Activated CD4-positive, alpha-beta T cell treated with anti-CD3 and anti-CD28 coated beads for 36 hours (primary cell): Measurements from ENCODE around the gene PTGS2. TPM values are rescaled to one million over a fixed set of nuclear protein-coding genes. Genes with fewer than 3 reads are reported as not detected.

ENCODE experiments used
- ATAC-seq: fragments of 200-7000 bp; cut with Tn5 transposase; one replicate; pipeline ENCODE4 v1.10.0; 2021; ENCODE audit warnings: mild to moderate bottlenecking, moderate library complexity
- CTCF ChIA-PET: fragments of 350-600 bp; sonication (Branson Sonifier 250); formaldehyde crosslinking; loops from one replicate; lab custom pipeline; 2021; ENCODE audit warnings: antibody characterized with exemption; lab: Charles Lee
- POLR2A ChIA-PET: fragments of 350-600 bp; sonication (Branson Sonifier 250); formaldehyde crosslinking; loops from one replicate; lab custom pipeline; 2021; ENCODE audit warnings: antibody characterized with exemption, inconsistent platforms; lab: Charles Lee
- DNase-seq: peaks from one replicate; pipeline ENCODE4 v3.0.0-alpha.2; 2020
- H3K27ac Mint-ChIP-seq: one replicate; pipeline ENCODE4 v1.8.0; 2021; ENCODE audit warnings: mixed read lengths
- H3K27me3 Mint-ChIP-seq: one replicate; pipeline ENCODE4 v1.8.0; 2021; ENCODE audit warnings: mixed read lengths
- H3K36me3 Mint-ChIP-seq: one replicate; pipeline ENCODE4 v1.8.0; 2021; ENCODE audit warnings: low read depth, mixed read lengths
- H3K4me1 Mint-ChIP-seq: one replicate; pipeline ENCODE4 v1.8.0; 2021; ENCODE audit warnings: mixed read lengths
- H3K4me3 Mint-ChIP-seq: one replicate; pipeline ENCODE4 v1.8.0; 2021; ENCODE audit warnings: mild to moderate bottlenecking, moderate library complexity, mixed read lengths
- H3K9me3 Mint-ChIP-seq: one replicate; pipeline ENCODE4 v1.8.0; 2021; ENCODE audit warnings: low read depth, mixed read lengths
- intact Hi-C, 2 experiments: fragments of 100-400 bp; cut with DNase I in 1 of 2; cut with micrococcal nuclease in 1 of 2; formaldehyde crosslinking; loops; one replicate each; pipeline versions ENCODE4 v1.14.2 to v1.15.1; 2022 to 2024; cut with DNase I, micrococcal nuclease
- total RNA-seq, 2 experiments: library from RNA; stranded (reverse); gene quantifications; one replicate each; pipeline ENCODE4 v1.2.3, GENCODE V29; 2021

PTGS2 gene
- total RNA-seq: 1 to 10 TPM; 1.1 to 1.2 TPM

DNA sequence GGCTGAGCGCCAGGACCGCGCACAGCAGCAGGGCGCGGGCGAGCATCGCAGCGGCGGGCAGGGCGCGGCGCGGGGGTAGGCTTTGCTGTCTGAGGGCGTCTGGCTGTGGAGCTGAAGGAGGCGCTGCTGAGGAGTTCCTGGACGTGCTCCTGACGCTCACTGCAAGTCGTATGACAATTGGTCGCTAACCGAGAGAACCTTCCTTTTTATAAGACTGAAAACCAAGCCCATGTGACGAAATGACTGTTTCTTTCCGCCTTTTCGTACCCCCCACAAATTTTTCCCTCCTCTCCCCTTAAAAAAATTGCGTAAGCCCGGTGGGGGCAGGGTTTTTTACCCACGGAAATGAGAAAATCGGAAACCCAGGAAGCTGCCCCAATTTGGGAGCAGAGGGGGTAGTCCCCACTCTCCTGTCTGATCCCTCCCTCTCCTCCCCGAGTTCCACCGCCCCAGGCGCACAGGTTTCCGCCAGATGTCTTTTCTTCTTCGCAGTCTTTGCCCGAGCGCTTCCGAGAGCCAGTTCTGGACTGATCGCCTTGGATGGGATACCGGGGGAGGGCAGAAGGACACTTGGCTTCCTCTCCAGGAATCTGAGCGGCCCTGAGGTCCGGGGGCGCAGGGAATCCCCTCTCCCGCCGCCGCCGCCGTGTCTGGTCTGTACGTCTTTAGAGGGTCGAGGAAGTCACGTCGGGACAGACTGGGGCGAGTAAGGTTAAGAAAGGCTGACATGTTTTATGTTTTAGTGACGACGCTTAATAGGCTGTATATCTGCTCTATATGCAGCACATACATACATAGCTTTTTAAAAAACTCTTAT, at the start of gene PTGS2:
Gene PTGS2, minus strand, starts transcription at position 179 of the 817 bp plus-strand sequence. Its CDS starts 133 bp downstream, at position 46.
- peak; percentile 72 for DNase-seq
- Mint-ChIP-seq H3K27ac (peak within 1 kb of the TSS; percentile 43), H3K27me3 (peaks cover 43% of the 10 kb centered on the region), H3K36me3 (no peaks in the 10 kb centered on the region), H3K4me1 (peaks cover 10% of the 10 kb centered on the region), H3K9me3 (no peaks in the 10 kb centered on the region), H3K4me3 (peak within 1 kb of the TSS; percentile 73)
- intact Hi-C loops: loop anchor here in 1 of 2 experiments (5.0 kb wide), 1 partner anchor 198 kb away; no protein-coding TSS in a partner anchor
- ATAC-seq: peak; percentile 96
- POLR2A ChIA-PET: no interaction called here
- CTCF ChIA-PET: interaction anchor here (0.8 to 1.7 kb wide), 6 partner anchors 10 to 196 kb away, joined by 3 to 5 read pairs (median 3); no protein-coding TSS in a partner anchor

DNA sequence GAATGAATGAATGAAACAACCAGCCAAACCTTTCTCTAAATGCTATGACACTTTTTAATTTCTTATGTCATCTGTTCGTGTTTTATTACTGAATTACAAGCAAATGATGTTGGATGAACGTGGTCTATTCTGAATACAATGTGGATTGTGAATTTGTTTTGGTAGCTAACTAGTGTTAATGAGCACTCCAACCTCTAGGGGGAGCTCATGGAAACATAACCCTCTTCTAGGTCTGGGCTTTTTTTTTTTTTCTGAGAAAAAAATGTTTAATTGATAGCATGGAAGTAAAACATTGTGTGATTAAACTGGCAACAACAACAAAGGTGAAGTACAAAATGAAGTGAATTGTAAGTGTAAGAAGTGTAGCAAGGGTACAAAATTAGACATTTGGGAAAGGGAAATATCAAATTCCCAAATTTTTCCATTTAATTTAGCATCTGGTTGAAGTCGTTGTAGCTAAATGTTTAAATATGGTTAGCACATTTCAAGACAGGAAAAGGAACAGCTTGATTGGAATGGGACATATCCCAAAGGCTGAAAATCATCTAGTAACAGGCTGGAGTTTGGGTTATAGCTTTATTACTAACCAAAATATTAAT, 42.6 kb upstream of the PTGS2 start:
- intact Hi-C loops: loop anchor here (1.0 to 5.0 kb wide), 3 partner anchors 18 to 264 kb away; no protein-coding TSS in a partner anchor
- ChIA-PET CTCF (interaction anchor here (0.6 to 1.4 kb wide), 19 partner anchors 8 to 448 kb away, joined by 3 to 7 read pairs (median 3); partner anchors contain the start of gene PTGS2), POLR2A (no interaction called here)
- Mint-ChIP-seq H3K27ac (no peak overlapping the region), H3K36me3 (no peaks in the 10 kb centered on the region), H3K4me3 (no peak overlapping the region), H3K27me3 (peaks cover 3% of the 10 kb centered on the region), H3K9me3 (peaks cover 9% of the 10 kb centered on the region), H3K4me1 (no peaks in the 10 kb centered on the region)
- DNase-seq (peak; percentile 16), ATAC-seq (peak; percentile 42)

DNA sequence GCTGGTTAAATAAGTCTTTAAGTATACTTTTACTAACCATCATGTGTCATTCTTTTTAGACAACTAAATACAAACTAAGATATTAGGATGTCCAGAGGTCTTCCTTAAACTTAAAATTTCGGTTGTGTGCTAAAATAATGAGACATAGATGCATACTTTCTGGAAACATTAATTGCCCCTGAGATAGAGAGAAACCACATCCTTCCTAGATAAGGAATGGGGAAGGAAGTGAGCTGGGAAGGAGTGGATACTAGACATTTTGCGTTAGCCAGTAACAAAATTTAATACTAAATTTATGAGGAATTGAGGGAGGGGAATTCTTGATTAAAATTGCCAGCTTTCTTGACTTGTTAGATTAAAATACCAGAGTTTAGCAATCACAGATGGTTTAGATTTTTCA, 37.1 kb upstream of the PTGS2 start:
- no peak overlapping the region for H3K27ac Mint-ChIP-seq
- intact Hi-C loops: no loop called here
- no peak for ATAC-seq
- POLR2A ChIA-PET: no interaction called here
- H3K4me3 Mint-ChIP-seq: no peak overlapping the region
- no peak for DNase-seq
- H3K4me1 Mint-ChIP-seq: no peaks in the 10 kb centered on the region
- CTCF ChIA-PET: no interaction called here
- no peaks in the 10 kb centered on the region for H3K9me3 Mint-ChIP-seq
- H3K27me3 Mint-ChIP-seq: peaks cover 2% of the 10 kb centered on the region
- H3K36me3 Mint-ChIP-seq: no peaks in the 10 kb centered on the region

DNA sequence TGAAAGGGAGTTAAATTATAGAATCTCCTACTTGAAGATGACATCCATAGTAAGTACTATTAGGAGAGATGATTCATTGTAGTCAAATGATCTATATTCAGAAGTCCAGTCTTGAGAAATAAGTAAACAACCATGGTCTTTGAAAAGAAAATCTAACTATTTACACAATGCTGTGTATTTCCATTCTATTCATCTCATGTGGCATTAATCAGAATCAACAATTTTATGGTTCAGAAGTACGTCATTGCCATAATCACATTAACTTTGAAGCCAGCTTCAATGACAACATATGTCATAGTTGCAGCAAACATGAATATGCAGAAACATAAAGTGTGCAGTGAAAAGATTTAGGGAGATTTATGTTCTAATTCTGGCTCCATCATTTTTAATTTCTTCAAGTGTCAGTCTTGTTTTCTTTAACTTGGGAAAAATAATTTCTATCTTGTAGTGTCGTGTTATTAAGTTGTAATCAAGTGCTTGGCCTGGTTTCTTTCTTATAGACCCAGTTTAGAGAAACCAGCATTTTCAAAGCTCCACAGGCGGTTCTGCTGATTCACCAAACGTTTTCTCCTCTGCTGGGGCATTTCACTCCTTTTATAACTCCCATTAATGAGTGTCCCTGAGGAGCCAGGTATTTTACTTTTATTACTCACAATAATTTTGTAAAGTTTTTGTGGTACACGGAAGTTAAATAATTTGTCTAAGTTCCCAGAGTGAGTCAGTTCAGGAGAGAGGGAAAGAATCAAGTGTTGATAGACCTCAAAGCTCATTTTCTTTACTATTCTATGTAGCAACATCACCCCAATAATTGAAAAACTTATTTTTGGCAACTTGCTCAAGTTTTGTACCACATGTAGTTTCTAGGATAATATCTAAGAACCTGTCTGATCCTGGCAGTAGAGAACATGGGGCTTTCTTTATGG, 35.9 kb upstream of the PTGS2 start:
- H3K36me3 Mint-ChIP-seq: no peaks in the 10 kb centered on the region
- POLR2A ChIA-PET: no interaction called here
- CTCF ChIA-PET: no interaction called here
- H3K27ac Mint-ChIP-seq: no peak overlapping the region
- no peaks in the 10 kb centered on the region for H3K4me1 Mint-ChIP-seq
- peaks cover 4% of the 10 kb centered on the region for H3K27me3 Mint-ChIP-seq
- no peaks in the 10 kb centered on the region for H3K9me3 Mint-ChIP-seq
- intact Hi-C loops: no loop called here
- DNase-seq (no peak), ATAC-seq (no peak)
- no peak overlapping the region for H3K4me3 Mint-ChIP-seq

DNA sequence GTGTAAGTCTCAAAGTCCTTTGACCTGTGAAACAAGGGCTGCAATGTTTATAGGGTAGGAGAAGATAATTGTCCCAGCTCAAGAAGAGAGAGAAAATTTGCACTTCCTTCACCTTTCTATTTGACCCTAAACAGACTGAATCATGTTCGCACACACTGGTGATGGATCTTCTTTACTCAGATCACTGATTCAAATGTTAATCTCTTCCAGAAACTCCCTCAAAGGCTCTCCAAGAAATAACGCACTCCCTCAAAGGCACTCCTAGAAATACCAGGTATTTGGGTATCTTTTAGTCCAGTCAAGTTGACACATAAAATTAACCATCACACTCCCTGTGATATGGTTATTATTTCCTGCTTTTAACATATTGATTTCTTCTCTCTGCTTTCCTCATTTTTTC, 30.5 kb upstream of the PTGS2 start:
- Mint-ChIP-seq H3K27me3 (peaks cover 4% of the 10 kb centered on the region), H3K4me1 (no peaks in the 10 kb centered on the region), H3K9me3 (no peaks in the 10 kb centered on the region), H3K4me3 (no peak overlapping the region), H3K27ac (no peak overlapping the region), H3K36me3 (no peaks in the 10 kb centered on the region)
- ChIA-PET CTCF (no interaction called here), POLR2A (no interaction called here)
- intact Hi-C loops: no loop called here
- DNase-seq: no peak
- ATAC-seq: no peak

DNA sequence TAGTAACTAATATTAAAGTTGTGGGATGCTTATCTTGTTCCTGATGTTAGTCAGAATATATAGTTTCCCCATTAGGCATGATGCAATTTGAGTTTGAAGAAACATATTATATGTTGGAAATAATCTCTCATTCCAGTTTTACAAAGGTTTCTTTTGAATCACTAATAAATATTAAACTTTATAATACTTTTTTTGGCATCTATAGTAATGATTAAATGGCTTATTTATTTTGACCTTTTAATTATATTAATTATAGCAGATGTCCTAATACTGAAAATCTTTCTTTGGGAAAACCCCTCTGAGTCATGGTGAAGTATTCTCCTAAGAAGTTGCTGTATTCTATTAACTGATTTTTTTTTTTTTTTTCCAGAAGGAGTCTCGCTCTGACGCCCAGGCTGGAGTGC, 28.5 kb upstream of the PTGS2 start:
- no peak for ATAC-seq
- Mint-ChIP-seq H3K36me3 (no peaks in the 10 kb centered on the region), H3K27me3 (peaks cover 2% of the 10 kb centered on the region), H3K9me3 (no peaks in the 10 kb centered on the region), H3K27ac (no peak overlapping the region), H3K4me1 (no peaks in the 10 kb centered on the region), H3K4me3 (no peak overlapping the region)
- CTCF ChIA-PET: no interaction called here
- DNase-seq: no peak
- POLR2A ChIA-PET: no interaction called here
- intact Hi-C loops: loop anchor here in 1 of 2 experiments (5.0 kb wide), 1 partner anchor 39 kb away; no protein-coding TSS in a partner anchor

DNA sequence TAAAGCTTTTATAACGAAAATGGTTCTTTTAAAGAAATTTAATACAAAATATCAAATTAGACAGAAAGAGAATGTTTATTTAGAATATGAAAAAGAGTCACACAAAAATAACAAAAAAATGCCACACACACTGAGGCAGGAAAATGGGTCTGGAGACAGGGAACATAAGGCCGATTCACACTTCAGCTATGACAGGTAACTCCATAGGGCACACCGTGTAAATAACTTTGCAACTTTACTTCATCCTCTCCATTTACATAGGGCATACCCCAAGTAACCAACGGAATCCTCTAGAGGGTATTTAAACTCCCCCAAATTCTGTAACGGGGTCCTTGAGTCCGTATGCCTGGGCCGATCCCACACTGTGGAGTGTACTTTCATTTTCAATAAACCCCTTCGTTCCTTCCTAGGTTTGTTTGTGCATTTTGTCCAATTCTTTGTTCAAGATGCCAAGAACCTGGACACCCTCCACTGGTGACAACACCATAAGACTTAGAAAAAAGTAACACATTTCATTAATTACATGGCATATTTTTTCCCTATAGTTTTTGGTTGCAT, 23.1 kb upstream of the PTGS2 start:
- intact Hi-C loops: no loop called here
- no peak overlapping the region for H3K27ac Mint-ChIP-seq
- H3K4me3 Mint-ChIP-seq: no peak overlapping the region
- ChIA-PET CTCF (no interaction called here), POLR2A (no interaction called here)
- ATAC-seq (no peak), DNase-seq (no peak)
- no peaks in the 10 kb centered on the region for H3K36me3 Mint-ChIP-seq
- H3K27me3 Mint-ChIP-seq: peaks cover 2% of the 10 kb centered on the region
- H3K9me3 Mint-ChIP-seq: no peaks in the 10 kb centered on the region
- H3K4me1 Mint-ChIP-seq: no peaks in the 10 kb centered on the region

DNA sequence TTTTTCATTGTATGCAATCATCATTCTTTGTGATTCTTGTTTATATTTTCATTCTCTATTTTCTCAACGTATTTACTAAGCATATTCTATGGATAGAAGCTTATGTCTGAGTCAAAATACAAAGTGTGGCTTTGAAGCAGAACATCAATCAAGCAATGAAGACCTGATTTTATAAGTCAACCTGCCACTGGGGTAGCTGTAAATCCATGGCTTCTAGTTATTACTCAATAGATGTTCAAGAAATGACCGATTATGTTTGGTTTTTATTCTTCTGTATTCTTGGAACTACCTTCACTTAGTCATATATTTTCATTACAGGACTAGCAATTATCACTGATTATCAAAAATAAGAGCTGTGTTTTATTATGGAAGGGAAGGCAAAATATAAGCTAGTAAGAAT, 20.5 kb upstream of the PTGS2 start:
- CTCF ChIA-PET: no interaction called here
- no peak overlapping the region for H3K27ac Mint-ChIP-seq
- no peaks in the 10 kb centered on the region for H3K9me3 Mint-ChIP-seq
- ATAC-seq: no peak
- H3K27me3 Mint-ChIP-seq: peaks cover 2% of the 10 kb centered on the region
- no peak for DNase-seq
- POLR2A ChIA-PET: no interaction called here
- H3K4me3 Mint-ChIP-seq: no peak overlapping the region
- intact Hi-C loops: no loop called here
- H3K36me3 Mint-ChIP-seq: no peaks in the 10 kb centered on the region
- H3K4me1 Mint-ChIP-seq: no peaks in the 10 kb centered on the region

DNA sequence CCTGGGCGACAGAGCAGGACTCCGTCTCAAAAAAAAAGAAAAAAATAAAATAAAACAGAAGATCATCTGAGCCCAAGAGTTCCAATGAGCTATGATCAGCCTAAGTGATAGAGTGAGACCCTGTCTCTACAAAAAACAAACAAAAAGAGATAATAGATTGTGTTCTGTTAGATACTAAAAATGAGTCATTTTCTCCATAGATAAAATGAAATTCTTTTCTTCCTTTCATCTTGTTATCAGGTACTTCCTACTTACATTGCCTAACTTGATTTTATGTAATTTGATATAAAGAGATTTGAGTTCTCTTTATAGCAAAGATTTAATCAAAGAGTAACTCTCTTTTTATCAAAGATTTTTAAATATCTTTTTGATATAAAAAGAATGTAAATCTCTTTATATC, 19.3 kb upstream of the PTGS2 start:
- DNase-seq (no peak), ATAC-seq (no peak)
- peaks cover 2% of the 10 kb centered on the region for H3K27me3 Mint-ChIP-seq
- POLR2A ChIA-PET: no interaction called here
- H3K4me3 Mint-ChIP-seq: no peak overlapping the region
- no peak overlapping the region for H3K27ac Mint-ChIP-seq
- intact Hi-C loops: no loop called here
- H3K4me1 Mint-ChIP-seq: no peaks in the 10 kb centered on the region
- H3K36me3 Mint-ChIP-seq: no peaks in the 10 kb centered on the region
- no peaks in the 10 kb centered on the region for H3K9me3 Mint-ChIP-seq
- CTCF ChIA-PET: no interaction called here

DNA sequence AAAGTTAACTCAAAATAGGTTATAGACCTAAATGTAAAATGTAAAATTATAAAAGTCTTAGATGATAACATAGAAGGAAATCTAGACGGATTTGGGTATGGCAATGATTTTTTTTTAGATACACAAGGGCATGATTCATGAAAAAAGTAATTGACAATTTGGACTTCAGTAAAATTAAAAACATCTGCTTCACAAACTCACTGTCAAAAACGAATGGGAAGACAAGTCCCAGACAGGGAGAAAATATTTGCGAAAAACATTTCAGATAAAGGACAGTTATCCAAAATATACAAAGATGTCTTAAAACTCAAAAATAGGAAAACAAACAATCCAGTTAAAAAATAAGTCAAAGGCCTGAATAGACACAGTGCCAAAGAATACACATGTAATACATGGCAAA, 9.7 kb upstream of the PTGS2 start:
- ATAC-seq (no peak), DNase-seq (no peak)
- Mint-ChIP-seq H3K36me3 (no peaks in the 10 kb centered on the region), H3K4me1 (no peaks in the 10 kb centered on the region), H3K9me3 (no peaks in the 10 kb centered on the region), H3K27me3 (no peaks in the 10 kb centered on the region), H3K27ac (no peak overlapping the region), H3K4me3 (no peak overlapping the region)
- POLR2A ChIA-PET: no interaction called here
- intact Hi-C loops: no loop called here
- CTCF ChIA-PET: no interaction called here

DNA sequence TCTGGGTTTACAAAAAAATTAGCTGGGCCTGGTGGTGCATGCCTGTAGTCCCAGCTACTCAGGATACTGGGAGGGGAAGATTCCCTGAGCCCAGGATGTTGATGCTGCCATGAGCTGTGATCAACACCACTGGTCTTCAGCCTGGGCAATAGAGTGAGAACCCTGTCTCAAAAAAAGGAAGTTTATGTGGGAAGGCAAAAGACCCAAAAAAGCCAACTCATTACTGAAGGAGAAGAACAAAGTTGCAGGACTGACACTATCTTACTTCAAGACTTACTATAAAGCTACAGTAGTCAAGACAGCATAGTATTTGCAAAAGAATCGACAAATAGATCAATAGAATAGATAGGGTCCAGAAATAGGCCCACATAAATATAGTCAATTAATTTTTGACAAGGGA, 9.2 kb upstream of the PTGS2 start:
- no peak for ATAC-seq
- peaks cover 3% of the 10 kb centered on the region for H3K27me3 Mint-ChIP-seq
- H3K27ac Mint-ChIP-seq: no peak overlapping the region
- H3K4me3 Mint-ChIP-seq: no peak overlapping the region
- ChIA-PET CTCF (no interaction called here), POLR2A (no interaction called here)
- H3K4me1 Mint-ChIP-seq: no peaks in the 10 kb centered on the region
- no peaks in the 10 kb centered on the region for H3K36me3 Mint-ChIP-seq
- no peaks in the 10 kb centered on the region for H3K9me3 Mint-ChIP-seq
- intact Hi-C loops: no loop called here
- no peak for DNase-seq
